Fibroblast of mammary gland (primary cell): ENCODE results near the gene HOXA13.

Source experiments
- DNase-seq: peaks from one replicate; pipeline ENCODE4 v3.0.0-alpha.2; 2010; ENCODE audit warnings: low read depth
- H3K4me3 ChIP-seq: 2 replicates; pipeline ENCODE4 v1.5.1; 2011; ENCODE audit warnings: low read depth, mild to moderate bottlenecking, low read length, moderate library complexity; ENCODE audit not compliant: control insufficient read depth
- TF ChIP-seq, protein P1 (sequence below): conservative IDR thresholded peaks from 2 replicates; pipeline ENCODE4 v1.5.1; 2011; ENCODE audit warnings: low read depth, low read length, inconsistent platforms; ENCODE audit not compliant: control insufficient read depth, insufficient read depth

Gene HOXA13

DNA sequence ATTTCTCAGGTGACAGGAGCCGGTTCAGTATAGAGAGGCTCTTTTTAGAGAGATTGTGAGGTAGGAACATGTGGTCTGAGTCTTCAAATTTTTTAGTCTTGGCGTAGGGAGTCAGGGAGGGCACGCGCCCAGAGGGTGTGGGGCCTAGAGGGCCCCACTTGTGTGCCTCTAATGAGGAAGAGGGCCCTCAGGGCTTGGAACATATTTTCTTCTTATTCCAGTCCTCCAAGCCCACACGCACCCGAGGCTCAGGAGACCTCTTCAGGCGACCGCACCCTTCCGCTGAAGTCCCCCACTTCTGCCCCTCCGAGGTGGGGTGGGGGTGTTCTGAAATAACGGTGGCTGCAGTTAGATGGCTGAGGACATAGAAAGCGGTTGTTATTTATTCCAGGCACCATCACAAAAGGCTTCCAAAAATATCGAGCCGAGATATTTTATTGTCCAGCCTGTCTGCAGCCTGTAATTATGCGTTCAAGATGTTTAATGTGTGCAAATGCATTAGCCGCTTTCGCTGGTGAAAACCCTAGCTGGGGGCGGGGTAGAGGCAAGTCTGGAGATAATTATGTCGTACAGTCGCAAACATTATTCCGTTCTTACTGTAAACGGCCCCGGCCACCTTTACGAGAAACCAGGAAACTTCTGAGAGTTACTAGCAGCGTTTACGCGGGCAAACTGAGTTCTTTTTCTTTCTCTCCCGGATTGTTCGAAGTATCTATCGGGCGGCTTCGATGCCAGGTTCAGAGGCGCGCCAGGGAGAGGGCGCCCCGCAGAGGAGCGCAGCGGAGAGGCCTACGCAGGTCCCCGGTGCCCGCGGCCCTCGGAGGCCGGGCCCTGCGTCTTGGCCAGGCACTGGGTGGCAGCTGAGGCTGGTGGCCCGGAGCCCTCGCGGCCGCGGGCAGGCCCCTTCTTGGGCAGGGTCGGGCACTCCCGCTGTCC, 12.9 kb upstream of the HOXA13 start:
- DNase-seq, result no peak
- TF ChIP-seq, protein P1, sequence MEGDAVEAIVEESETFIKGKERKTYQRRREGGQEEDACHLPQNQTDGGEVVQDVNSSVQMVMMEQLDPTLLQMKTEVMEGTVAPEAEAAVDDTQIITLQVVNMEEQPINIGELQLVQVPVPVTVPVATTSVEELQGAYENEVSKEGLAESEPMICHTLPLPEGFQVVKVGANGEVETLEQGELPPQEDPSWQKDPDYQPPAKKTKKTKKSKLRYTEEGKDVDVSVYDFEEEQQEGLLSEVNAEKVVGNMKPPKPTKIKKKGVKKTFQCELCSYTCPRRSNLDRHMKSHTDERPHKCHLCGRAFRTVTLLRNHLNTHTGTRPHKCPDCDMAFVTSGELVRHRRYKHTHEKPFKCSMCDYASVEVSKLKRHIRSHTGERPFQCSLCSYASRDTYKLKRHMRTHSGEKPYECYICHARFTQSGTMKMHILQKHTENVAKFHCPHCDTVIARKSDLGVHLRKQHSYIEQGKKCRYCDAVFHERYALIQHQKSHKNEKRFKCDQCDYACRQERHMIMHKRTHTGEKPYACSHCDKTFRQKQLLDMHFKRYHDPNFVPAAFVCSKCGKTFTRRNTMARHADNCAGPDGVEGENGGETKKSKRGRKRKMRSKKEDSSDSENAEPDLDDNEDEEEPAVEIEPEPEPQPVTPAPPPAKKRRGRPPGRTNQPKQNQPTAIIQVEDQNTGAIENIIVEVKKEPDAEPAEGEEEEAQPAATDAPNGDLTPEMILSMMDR, result no peak
- no peak overlapping the region for H3K4me3 ChIP-seq

DNA sequence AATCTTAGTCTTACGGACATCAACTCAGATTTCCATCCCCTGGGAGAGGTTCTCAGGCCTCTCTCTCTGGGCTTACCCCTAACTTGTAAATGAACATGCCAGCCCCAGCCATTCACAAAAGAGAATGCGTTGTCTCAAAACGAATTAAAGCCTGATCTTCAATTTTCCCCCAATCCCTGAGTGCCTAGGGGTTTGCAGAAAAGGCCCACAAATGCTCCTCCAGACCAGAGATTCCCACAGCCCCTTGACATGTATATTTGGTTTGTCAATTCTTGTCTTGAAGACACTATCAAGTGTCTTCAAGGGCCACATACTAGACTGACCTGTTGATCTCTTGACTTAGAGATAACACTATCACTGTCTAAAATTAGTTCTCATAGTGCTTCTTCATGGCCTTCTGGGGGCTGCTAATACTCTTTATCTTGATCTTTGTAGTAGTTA, 11.9 kb upstream of the HOXA13 start:
- TF ChIP-seq, protein P1, result no peak
- DNase-seq, result no peak
- no peak overlapping the region for H3K4me3 ChIP-seq

DNA sequence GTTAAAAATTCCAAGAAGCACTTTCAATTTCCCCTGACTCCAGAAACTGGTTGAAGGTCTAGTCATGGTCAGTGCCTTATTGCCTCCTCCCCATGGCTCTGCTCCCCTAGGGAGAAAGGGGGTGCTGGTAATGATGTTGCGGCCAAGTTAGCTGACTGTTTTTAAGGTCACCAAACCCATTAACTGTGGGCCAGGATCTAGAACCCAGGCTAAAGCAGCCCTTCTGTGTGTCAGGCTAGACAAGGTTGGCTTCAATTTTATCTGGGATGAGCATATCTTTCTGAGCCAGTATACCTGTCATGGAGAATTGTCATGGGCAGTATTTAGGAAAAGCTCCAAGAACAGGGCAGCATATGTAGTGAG, 11.2 kb upstream of the HOXA13 start:
- no peak overlapping the region for H3K4me3 ChIP-seq
- TF ChIP-seq, protein P1, result no peak
- no peak for DNase-seq

DNA sequence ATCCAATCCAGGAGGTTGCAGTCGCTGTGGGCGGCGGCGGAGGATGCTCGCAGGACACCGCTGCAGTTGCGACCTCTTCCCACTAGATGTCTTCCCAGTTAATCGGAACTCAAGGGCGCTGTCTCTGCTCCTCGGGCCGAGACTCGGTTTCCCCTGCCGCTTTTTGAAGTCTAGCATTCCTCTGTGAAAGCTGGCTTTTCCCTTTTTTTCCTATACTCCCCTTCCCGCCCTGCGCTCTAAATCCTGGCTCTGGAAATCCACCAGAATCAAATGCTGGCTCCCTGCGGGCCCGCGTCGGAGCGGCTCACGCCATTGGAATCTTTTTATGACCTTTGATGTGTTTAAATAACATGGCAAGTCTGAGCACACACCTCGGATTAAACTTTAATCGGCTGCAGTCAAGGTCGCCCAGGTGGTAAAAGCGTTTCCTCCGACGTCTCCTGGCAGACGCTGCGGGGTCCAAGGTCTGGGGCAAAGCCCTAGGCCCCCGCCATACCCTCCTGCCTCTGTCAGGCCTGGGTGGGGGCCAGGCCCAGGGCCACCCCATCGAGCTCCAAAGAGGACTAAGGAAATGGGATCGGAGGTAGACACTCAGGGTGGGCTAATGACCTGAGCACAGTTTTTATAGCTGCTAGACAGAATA, 10.7 kb upstream of the HOXA13 start:
- peak overlapping the region; percentile 34 for H3K4me3 ChIP-seq
- TF ChIP-seq, protein P1, result peak; percentile 74
- peak; percentile 45 for DNase-seq

DNA sequence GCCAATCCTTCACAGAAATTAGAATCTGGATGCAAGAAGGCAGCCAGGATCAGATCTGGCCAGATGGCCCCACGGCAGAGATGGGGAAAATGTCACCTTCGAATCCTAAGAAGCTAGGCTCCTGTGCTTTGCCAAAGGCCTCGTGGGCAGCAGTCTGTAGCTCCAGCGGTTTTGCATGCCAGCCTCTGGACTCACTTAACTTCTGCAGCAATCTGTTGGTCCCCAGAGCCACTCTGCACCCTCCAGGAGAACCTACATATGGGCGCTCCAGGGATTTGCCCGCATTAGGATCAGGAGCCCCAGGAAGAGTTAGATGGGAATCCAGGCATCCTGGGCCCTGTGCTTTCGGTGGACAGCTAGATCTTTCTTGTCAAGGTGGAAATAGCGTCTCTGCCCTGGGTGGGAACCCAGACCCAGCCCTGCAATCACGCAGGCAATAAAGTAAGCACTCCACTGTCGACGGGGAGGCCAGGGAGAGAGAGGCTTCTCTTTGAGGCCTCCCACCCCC, 10.1 kb upstream of the HOXA13 start:
- no peak for DNase-seq
- H3K4me3 ChIP-seq, result no peak overlapping the region
- TF ChIP-seq, protein P1, result no peak

DNA sequence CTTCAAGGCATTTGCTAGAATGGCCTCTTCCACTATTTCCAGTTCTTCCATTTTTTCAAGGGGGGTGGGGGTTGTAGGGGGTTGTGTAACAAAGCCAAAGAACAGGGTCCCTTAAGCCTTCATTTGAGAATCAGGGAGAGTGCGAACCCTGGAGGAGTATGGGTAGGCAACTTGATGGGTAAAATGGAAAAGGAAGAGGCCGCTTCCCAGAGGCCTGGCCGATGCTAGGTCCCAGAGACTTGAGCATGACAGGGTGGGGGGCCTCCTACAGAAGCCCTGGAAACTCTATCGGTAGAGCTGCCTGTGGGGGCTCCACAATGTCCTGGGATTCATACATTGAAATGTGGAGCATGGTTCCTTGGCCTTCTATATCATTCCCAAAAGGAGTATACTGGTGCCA, 9.1 kb upstream of the HOXA13 start:
- no peak for DNase-seq
- TF ChIP-seq, protein P1, result no peak

More for the DNA sequence above, 9.1 kb upstream of the HOXA13 start:
- H3K4me3 ChIP-seq, result no peak overlapping the region
